GM12878 (cell line): ENCODE results near the gene CAMTA1.

Source experiments
- SMC3 ChIP-seq: IDR thresholded peaks from 2 replicates; pipeline ENCODE4 v1.6.1; 2011; ENCODE audit warnings: low read length, improper control_type of control experiment, borderline replicate concordance
- TARDBP ChIP-seq: IDR thresholded peaks from 2 replicates; pipeline ENCODE4 v1.6.1; 2016; ENCODE audit warnings: borderline replicate concordance

- no peak for TF ChIP-seq SMC3
- no peak for TF ChIP-seq TARDBP
Observed at GRCh38 chr1:6800745-6801144, 15.5 kb downstream of the CAMTA1 start.
